Stomach smooth muscle (tissue), 2 donors: ENCODE results near the gene UST.
"Not testable (repeated sequence)": the region's sequence is repeated elsewhere in the genome, so short reads cannot be mapped to it uniquely, and the experiment has no call there.

ENCODE experiments used
- H3K27ac ChIP-seq: one replicate; pipeline ENCODE4 v1.7.0; 2013; ENCODE audit warnings: mild to moderate bottlenecking, low read length, inconsistent platforms
- H3K27me3 ChIP-seq, 2 donors: one replicate each; pipeline ENCODE4 v1.7.0; 2013; ENCODE audit warnings: low read length in 2 of 2; ENCODE audit not compliant: insufficient read depth in 2 of 2, control insufficient read depth in 1 of 2
- H3K36me3 ChIP-seq, 2 donors: one replicate each; pipeline ENCODE4 v1.7.0; 2013; ENCODE audit warnings: low read length in 2 of 2; ENCODE audit not compliant: control insufficient read depth in 2 of 2, insufficient read depth in 2 of 2
- H3K4me1 ChIP-seq: one replicate; pipeline ENCODE4 v1.7.0; 2013; ENCODE audit warnings: low read length; ENCODE audit not compliant: control insufficient read depth, insufficient read depth
- H3K4me3 ChIP-seq, 2 donors: one replicate each; pipeline ENCODE4 v1.7.0; 2013; ENCODE audit warnings: low read length in 2 of 2
- H3K9ac ChIP-seq, 2 donors: one replicate each; pipeline ENCODE4 v1.7.0; 2013; ENCODE audit warnings: low read length in 2 of 2, mild to moderate bottlenecking in 1 of 2
- H3K9me3 ChIP-seq, 2 donors: one replicate each; pipeline ENCODE4 v1.7.0; 2013; ENCODE audit warnings: low read length in 2 of 2; ENCODE audit not compliant: control insufficient read depth in 2 of 2
- donor health status: healthy.
- donor health status: Pancreatic carcinoma.

The UST gene

GRCh38 chr6:148839044-148839443 lies 92.2 kb downstream of the UST start:
- peaks cover 4% of the 10 kb centered on the region for H3K4me1 ChIP-seq
- H3K27me3 ChIP-seq = no peaks in the 10 kb centered on the region
- H3K9me3 ChIP-seq = no peaks in the 10 kb centered on the region
- H3K9ac ChIP-seq = no peak overlapping the region
- H3K36me3 ChIP-seq = no peaks in the 10 kb centered on the region
- no peak overlapping the region for H3K4me3 ChIP-seq
- H3K27ac ChIP-seq = no peak overlapping the region

GRCh38 chr6:148840256-148840655 lies 93.4 kb downstream of the UST start:
- no peak overlapping the region for H3K27ac ChIP-seq
- peaks cover 4% of the 10 kb centered on the region for H3K4me1 ChIP-seq
- no peaks in the 10 kb centered on the region for H3K36me3 ChIP-seq
- H3K9ac ChIP-seq = no peak overlapping the region
- H3K9me3 ChIP-seq = no peaks in the 10 kb centered on the region
- H3K27me3 ChIP-seq = no peaks in the 10 kb centered on the region
- H3K4me3 ChIP-seq = no peak overlapping the region

- H3K27ac ChIP-seq = no peak overlapping the region
- H3K27me3 ChIP-seq = no peaks in the 10 kb centered on the region
- H3K9me3 ChIP-seq = no peaks in the 10 kb centered on the region
- H3K4me1 ChIP-seq = peaks cover 3% of the 10 kb centered on the region
- H3K4me3 ChIP-seq = no peak overlapping the region
- no peaks in the 10 kb centered on the region for H3K36me3 ChIP-seq
- no peak overlapping the region for H3K9ac ChIP-seq
Observed at GRCh38 chr6:148842296-148843019, 95.6 kb downstream of the UST start.

GRCh38 chr6:148845464-148845863 lies 98.6 kb downstream of the UST start:
- Histone ChIP-seq H3K9ac (no peak overlapping the region), H3K4me1 (peaks cover 3% of the 10 kb centered on the region)

GRCh38 chr6:148846778-148847761 lies 100.2 kb downstream of the UST start:
- Histone ChIP-seq H3K27ac (no peak overlapping the region), H3K9ac (no peak overlapping the region)

More at GRCh38 chr6:148845464-148845863, 98.6 kb downstream of the UST start:
- Histone ChIP-seq H3K9me3 (no peaks in the 10 kb centered on the region), H3K36me3 (no peaks in the 10 kb centered on the region), H3K27ac (no peak overlapping the region), H3K27me3 (no peaks in the 10 kb centered on the region), H3K4me3 (no peak overlapping the region)

GRCh38 chr6:148848915-148849314 lies 102.1 kb downstream of the UST start:
- Histone ChIP-seq H3K27me3 (no peaks in the 10 kb centered on the region), H3K36me3 (no peaks in the 10 kb centered on the region), H3K4me3 (no peak overlapping the region), H3K9ac (no peak overlapping the region), H3K9me3 (no peaks in the 10 kb centered on the region), H3K4me1 (peaks cover 3% of the 10 kb centered on the region), H3K27ac (no peak overlapping the region)

More at GRCh38 chr6:148846778-148847761, 100.2 kb downstream of the UST start:
- no peaks in the 10 kb centered on the region for H3K9me3 ChIP-seq
- H3K4me1 ChIP-seq = peaks cover 3% of the 10 kb centered on the region
- H3K27me3 ChIP-seq = no peaks in the 10 kb centered on the region
- no peak overlapping the region for H3K4me3 ChIP-seq
- H3K36me3 ChIP-seq = no peaks in the 10 kb centered on the region

- not testable (repeated sequence) for H3K9ac ChIP-seq, H3K4me1 ChIP-seq, H3K27me3 ChIP-seq, H3K27ac ChIP-seq, H3K4me3 ChIP-seq, H3K9me3 ChIP-seq, H3K36me3 ChIP-seq
Observed at GRCh38 chr6:148849449-148849848, 102.6 kb downstream of the UST start.

GRCh38 chr6:148850964-148851363 lies 104.1 kb downstream of the UST start:
- Histone ChIP-seq H3K36me3 (no peaks in the 10 kb centered on the region), H3K27me3 (no peaks in the 10 kb centered on the region), H3K27ac (no peak overlapping the region), H3K4me1 (peaks cover 5% of the 10 kb centered on the region), H3K9me3 (no peaks in the 10 kb centered on the region), H3K4me3 (no peak overlapping the region), H3K9ac (no peak overlapping the region)

GRCh38 chr6:148851683-148852556 lies 105.1 kb downstream of the UST start:
- H3K4me1 ChIP-seq = peaks cover 5% of the 10 kb centered on the region
- H3K27me3 ChIP-seq = no peaks in the 10 kb centered on the region
- no peak overlapping the region for H3K4me3 ChIP-seq
- H3K27ac ChIP-seq = no peak overlapping the region
- no peak overlapping the region for H3K9ac ChIP-seq
- H3K9me3 ChIP-seq = no peaks in the 10 kb centered on the region
- H3K36me3 ChIP-seq = no peaks in the 10 kb centered on the region

GRCh38 chr6:148852688-148853087 lies 105.9 kb downstream of the UST start:
- no peak overlapping the region for H3K4me3 ChIP-seq
- H3K36me3 ChIP-seq = no peaks in the 10 kb centered on the region
- H3K27me3 ChIP-seq = no peaks in the 10 kb centered on the region
- H3K9me3 ChIP-seq = no peaks in the 10 kb centered on the region
- no peak overlapping the region for H3K9ac ChIP-seq
- peaks cover 2% of the 10 kb centered on the region for H3K4me1 ChIP-seq
- no peak overlapping the region for H3K27ac ChIP-seq
